ENCODE measurements around the gene PIGV. TPM values are rescaled to one million over a fixed set of nuclear protein-coding genes. Genes with fewer than 3 reads are reported as not detected.
"Not testable (repeated sequence)": the region's sequence is repeated elsewhere in the genome, so short reads cannot be mapped to it uniquely, and the experiment has no call there.

Gene PIGV
- total and polyA plus RNA-seq, 2 donors (not counting 1 experiment from before 2014, with no cell fraction given): 9.2 to 17.4 TPM

GRCh38 chr1:26810105-26810504 lies 22.4 kb downstream of the PIGV start:
- intact Hi-C loops (cut with micrococcal nuclease): loop anchor here (1.0 to 2.0 kb wide), 4 partner anchors 10 to 68 kb away; no protein-coding TSS in a partner anchor
- CTCF ChIA-PET: interaction anchor here (0.6 to 6.3 kb wide), 26 partner anchors 10 to 1041 kb away, joined by 3 to 106 read pairs (median 8); partner anchors contain the start of genes GPATCH3, PIGV and ZDHHC18
- not testable (repeated sequence) for H3K4me3 ChIP-seq (ENCODE audit: control extremely low read depth in 1 of 5, extremely low read depth in 1 of 5, insufficient read depth in 1 of 5, low read depth in 2 of 5, low read length in 4 of 5); H3K27ac ChIP-seq (ENCODE audit: low read length in 2 of 2); H3K27me3 ChIP-seq (replicated peaks in 1 of 4; ENCODE audit: control extremely low read depth in 1 of 4, control insufficient read depth in 3 of 4, insufficient read depth in 4 of 4, low read length in 3 of 4); H3K4me1 ChIP-seq (ENCODE audit: control insufficient read depth in 2 of 2, insufficient read depth in 2 of 2, low read length in 2 of 2); H3K9me3 Mint-ChIP-seq (ENCODE audit: insufficient read depth); H4K20me1 ChIP-seq (ENCODE audit: control insufficient read depth, insufficient read depth, low read length, poor library complexity, severe bottlenecking); H3K36me3 ChIP-seq (replicated peaks in 1 of 2; ENCODE audit: control extremely low read depth in 1 of 2, control insufficient read depth in 1 of 2, extremely low read depth in 1 of 2, insufficient read depth in 2 of 2, low read length in 1 of 2); H2AFZ ChIP-seq (ENCODE audit: insufficient read depth, low read depth, low read length, poor library complexity, severe bottlenecking); H3K9me3 ChIP-seq (ENCODE audit: control extremely low read depth in 1 of 3, control insufficient read depth in 2 of 3, insufficient read depth in 1 of 3, low read length in 2 of 3); H3K4me1 Mint-ChIP-seq; H3K27me3 Mint-ChIP-seq; H3K9ac ChIP-seq (ENCODE audit: low read length); H3K79me2 ChIP-seq (ENCODE audit: control insufficient read depth, insufficient read depth, low read length); H3K27ac Mint-ChIP-seq; H3K4me3 Mint-ChIP-seq
- POLR2A ChIA-PET: interaction anchor here (1.8 kb wide), 1 partner anchor 24 kb away, joined by 9 read pairs; no protein-coding TSS in a partner anchor
- 55% methylated on average over 7 of the region's 11 CpGs for WGBS (ENCODE audit: insufficient coverage)
- TF ChIP-seq CTCF (IDR thresholded peaks at IDR 0.05): peak; percentile 79
- peak overlapping the region; percentile 12 for H3K4me2 ChIP-seq (replicated peaks; ENCODE audit: low read depth, low read length, poor library complexity, severe bottlenecking)
- peak; percentile 82 for ATAC-seq (ENCODE audit: low read depth)
- DNase-seq: peak; percentile 87

- TF ChIP-seq EZH2 (IDR thresholded peaks at IDR 0.05; ENCODE audit: borderline replicate concordance, insufficient read depth, low read depth, low read length, poor library complexity, severe bottlenecking): no peak
- TF ChIP-seq CTCF (IDR thresholded peaks at IDR 0.05): no peak
- H3K9me3 ChIP-seq (ENCODE audit: control extremely low read depth in 1 of 3, control insufficient read depth in 2 of 3, insufficient read depth in 1 of 3, low read length in 2 of 3): no peaks in the 10 kb centered on the region
- H3K27ac ChIP-seq (ENCODE audit: low read length in 2 of 2): no peak overlapping the region
- POLR2A ChIA-PET: interaction anchor here (0.9 to 1.8 kb wide), 2 partner anchors 10 to 23 kb away, joined by 8 to 9 read pairs; no protein-coding TSS in a partner anchor
- no peaks in the 10 kb centered on the region for H3K4me1 ChIP-seq (ENCODE audit: control insufficient read depth in 2 of 2, insufficient read depth in 2 of 2, low read length in 2 of 2)
- DNase-seq: no peak
- CTCF ChIA-PET: interaction anchor here (0.7 to 6.3 kb wide), 24 partner anchors 11 to 393 kb away, joined by 3 to 106 read pairs (median 8); partner anchors contain the start of genes PIGV and ZDHHC18
- H2AFZ ChIP-seq (ENCODE audit: insufficient read depth, low read depth, low read length, poor library complexity, severe bottlenecking): no peak overlapping the region
- peaks cover 7% of the 10 kb centered on the region for H3K79me2 ChIP-seq (ENCODE audit: control insufficient read depth, insufficient read depth, low read length)
- no peak for ATAC-seq (ENCODE audit: low read depth)
- Mint-ChIP-seq H3K27ac (no peak overlapping the region), H3K4me3 (no peak overlapping the region), H3K27me3 (no peaks in the 10 kb centered on the region), H3K4me1 (peaks cover 3% of the 10 kb centered on the region), H3K9me3 (ENCODE audit: insufficient read depth) (no peaks in the 10 kb centered on the region)
- intact Hi-C loops (cut with micrococcal nuclease): loop anchor here (2.0 kb wide), 1 partner anchor 22 kb away; no protein-coding TSS in a partner anchor
- H3K27me3 ChIP-seq (replicated peaks in 1 of 4; ENCODE audit: control extremely low read depth in 1 of 4, control insufficient read depth in 3 of 4, insufficient read depth in 4 of 4, low read length in 3 of 4): peaks cover 0 to 6% (median 0%) of the 10 kb centered on the region in 4 experiments
- whole genome bisulfite sequencing (ENCODE audit: insufficient coverage): 76% methylated on average over 4 of the region's 4 CpGs
- no peaks in the 10 kb centered on the region for H3K36me3 ChIP-seq (replicated peaks in 1 of 2; ENCODE audit: control extremely low read depth in 1 of 2, control insufficient read depth in 1 of 2, extremely low read depth in 1 of 2, insufficient read depth in 2 of 2, low read length in 1 of 2)
- no peak overlapping the region for H3K4me3 ChIP-seq (ENCODE audit: control extremely low read depth in 1 of 5, extremely low read depth in 1 of 5, insufficient read depth in 1 of 5, low read depth in 2 of 5, low read length in 4 of 5)
- H3K9ac ChIP-seq (ENCODE audit: low read length): no peak overlapping the region
- H3K4me2 ChIP-seq (replicated peaks; ENCODE audit: low read depth, low read length, poor library complexity, severe bottlenecking): no peak overlapping the region
- no peaks in the 10 kb centered on the region for H4K20me1 ChIP-seq (ENCODE audit: control insufficient read depth, insufficient read depth, low read length, poor library complexity, severe bottlenecking)
Observed at GRCh38 chr1:26811057-26811456, 23.3 kb downstream of the PIGV start.
